KMS-11 (cell line): ENCODE data around the gene RGS5.
"Not testable (repeated sequence)": the region's sequence is repeated elsewhere in the genome, so short reads cannot be mapped to it uniquely, and the experiment has no call there.

Experiments
- H2AFZ ChIP-seq: fragments of 200-600 bp; sonication (generic); 2 replicates; pipeline ENCODE4 v1.6.1; 2016; ENCODE audit warnings: antibody characterized with exemption, mixed run types, low read depth
- H3K27ac ChIP-seq: fragments of 200-600 bp; sonication (generic); 2 replicates; pipeline ENCODE4 v1.6.1; 2016; ENCODE audit warnings: mild to moderate bottlenecking, mixed run types
- H3K27me3 ChIP-seq: fragments of 200-600 bp; sonication (generic); 2 replicates; pipeline ENCODE4 v1.6.1; 2017; ENCODE audit warnings: mild to moderate bottlenecking, low read depth, mixed run types, moderate library complexity; ENCODE audit not compliant: insufficient read depth
- H3K36me3 ChIP-seq: fragments of 200-600 bp; sonication (generic); 2 replicates; pipeline ENCODE4 v1.6.1; 2017; ENCODE audit warnings: mild to moderate bottlenecking, mixed run types; ENCODE audit not compliant: insufficient read depth
- H3K4me1 ChIP-seq: fragments of 200-600 bp; sonication (generic); 2 replicates; pipeline ENCODE4 v1.6.1; 2016; ENCODE audit warnings: mild to moderate bottlenecking, low read depth, mixed run types; ENCODE audit not compliant: poor library complexity, severe bottlenecking
- H3K4me2 ChIP-seq: fragments of 200-600 bp; sonication (generic); 2 replicates; pipeline ENCODE4 v1.7.0; 2016; ENCODE audit warnings: mild to moderate bottlenecking, mixed run types
- H3K4me3 ChIP-seq: fragments of 200-600 bp; sonication (generic); IDR thresholded peaks from 2 replicates; pipeline ENCODE4 v1.6.1; 2017; ENCODE audit warnings: low read depth, low read length, mixed read lengths; ENCODE audit not compliant: insufficient read depth
- H3K79me2 ChIP-seq: fragments of 200-600 bp; sonication (generic); 2 replicates; pipeline ENCODE4 v1.6.1; 2016; ENCODE audit warnings: low read depth, mixed run types; ENCODE audit not compliant: insufficient read depth
- H3K9ac ChIP-seq: fragments of 200-600 bp; sonication (generic); 2 replicates; pipeline ENCODE4 v1.6.1; 2016; ENCODE audit warnings: mild to moderate bottlenecking, mixed run types
- H4K20me1 ChIP-seq: fragments of 200-600 bp; sonication (generic); 2 replicates; pipeline ENCODE4 v1.6.1; 2016; ENCODE audit warnings: mild to moderate bottlenecking, mixed run types; ENCODE audit not compliant: insufficient read depth
- CTCF ChIP-seq: fragments of 200-600 bp; sonication (generic); conservative IDR thresholded peaks from 2 replicates; pipeline ENCODE4 v1.6.1; 2017; ENCODE audit warnings: low read depth, mild to moderate bottlenecking, antibody characterized with exemption, low read length, moderate library complexity, mixed read lengths

Gene RGS5

DNA sequence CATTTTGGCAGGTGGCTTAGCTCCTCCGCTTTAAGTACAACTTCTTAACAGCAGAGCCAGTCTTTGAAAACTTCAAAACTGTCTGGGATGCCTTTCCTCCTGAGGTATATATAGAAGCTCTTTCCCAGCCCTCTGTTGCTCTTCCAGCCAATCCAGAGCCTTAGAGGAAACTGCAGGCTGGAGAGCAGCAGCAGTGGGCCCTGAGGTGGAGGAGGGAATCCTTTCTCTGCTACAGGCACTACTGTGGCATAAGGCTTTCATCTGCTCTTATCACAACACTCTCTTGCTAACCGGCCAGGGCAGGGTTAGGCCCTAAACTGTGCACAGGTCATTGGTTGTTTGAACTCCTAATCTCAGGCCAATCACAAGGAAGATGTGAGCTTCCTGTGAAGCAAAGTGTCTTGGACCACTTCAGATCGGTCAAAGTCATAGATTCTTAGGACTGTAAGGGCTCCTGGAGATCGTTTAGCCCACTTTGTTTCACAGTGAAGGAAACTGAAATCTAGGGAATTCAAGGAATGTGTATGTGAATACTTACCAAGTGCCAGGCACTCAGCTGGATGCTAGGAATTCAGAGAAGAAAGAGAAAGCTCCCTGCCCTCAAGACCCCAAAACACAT is at the start of gene RGS5:
TSS of gene RGS5 (minus strand) at position 84 of the 619 bp plus-strand sequence. CDS start at position 3, 81 bp downstream.
- H3K4me2 ChIP-seq, result no peak within 1 kb of the TSS
- H2AFZ ChIP-seq, result no peak within 1 kb of the TSS

DNA sequence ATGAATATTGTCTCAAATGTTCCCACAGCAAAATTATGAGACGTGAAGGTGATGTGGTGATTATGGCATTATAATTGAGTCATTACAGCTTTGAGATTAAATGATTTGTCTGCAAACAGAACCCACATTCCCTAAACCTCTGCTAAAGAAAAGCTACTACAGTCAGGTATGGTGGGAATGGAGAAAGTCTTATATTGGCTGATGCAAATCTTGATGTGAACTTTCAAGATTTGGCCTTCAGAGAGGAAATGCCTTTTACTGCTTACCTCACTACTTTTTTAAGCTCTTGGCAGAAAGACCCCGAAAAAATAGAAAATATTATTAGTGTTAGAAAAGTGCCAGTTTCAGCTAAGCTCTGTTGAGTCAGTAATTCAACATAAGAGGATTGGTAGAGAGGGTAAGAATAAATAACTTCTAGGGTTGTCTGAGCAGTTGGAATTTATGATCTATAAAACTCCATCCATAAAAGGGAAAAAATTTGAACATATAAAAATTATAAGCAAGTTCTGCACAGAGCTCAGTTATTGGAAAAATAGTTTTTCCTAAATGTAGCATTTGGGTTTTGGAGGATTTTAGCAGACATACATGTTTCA is 47.8 kb upstream of the RGS5 start:
- H4K20me1 ChIP-seq, result no peaks in the 10 kb centered on the region
- no peak overlapping the region for H2AFZ ChIP-seq
- H3K4me1 ChIP-seq, result no peaks in the 10 kb centered on the region
- H3K27ac ChIP-seq, result no peak overlapping the region
- no peak for TF ChIP-seq CTCF
- H3K9ac ChIP-seq, result no peak overlapping the region
- H3K36me3 ChIP-seq, result no peaks in the 10 kb centered on the region
- H3K27me3 ChIP-seq, result no peaks in the 10 kb centered on the region
- no peak overlapping the region for H3K4me3 ChIP-seq
- H3K4me2 ChIP-seq, result no peak overlapping the region
- H3K79me2 ChIP-seq, result no peaks in the 10 kb centered on the region

More for the DNA sequence above, at the start of gene RGS5:
- Histone ChIP-seq H3K27me3 (no peaks in the 10 kb centered on the region), H3K27ac (no peak within 1 kb of the TSS), H3K4me1 (no peaks in the 10 kb centered on the region), H3K79me2 (no peaks in the 10 kb centered on the region), H3K9ac (no peak within 1 kb of the TSS), H4K20me1 (no peaks in the 10 kb centered on the region), H3K36me3 (no peaks in the 10 kb centered on the region), H3K4me3 (no peak within 1 kb of the TSS)
- TF ChIP-seq CTCF, result no peak

GRCh38 chr1:163248064-163248463 is 45.3 kb upstream of the RGS5 start:
- no peak for TF ChIP-seq CTCF
- Histone ChIP-seq H3K27me3 (no peaks in the 10 kb centered on the region), H2AFZ (no peak overlapping the region), H3K79me2 (no peaks in the 10 kb centered on the region), H3K27ac (no peak overlapping the region), H3K36me3 (no peaks in the 10 kb centered on the region), H4K20me1 (no peaks in the 10 kb centered on the region), H3K4me3 (no peak overlapping the region), H3K4me1 (no peaks in the 10 kb centered on the region), H3K9ac (no peak overlapping the region), H3K4me2 (no peak overlapping the region)

DNA sequence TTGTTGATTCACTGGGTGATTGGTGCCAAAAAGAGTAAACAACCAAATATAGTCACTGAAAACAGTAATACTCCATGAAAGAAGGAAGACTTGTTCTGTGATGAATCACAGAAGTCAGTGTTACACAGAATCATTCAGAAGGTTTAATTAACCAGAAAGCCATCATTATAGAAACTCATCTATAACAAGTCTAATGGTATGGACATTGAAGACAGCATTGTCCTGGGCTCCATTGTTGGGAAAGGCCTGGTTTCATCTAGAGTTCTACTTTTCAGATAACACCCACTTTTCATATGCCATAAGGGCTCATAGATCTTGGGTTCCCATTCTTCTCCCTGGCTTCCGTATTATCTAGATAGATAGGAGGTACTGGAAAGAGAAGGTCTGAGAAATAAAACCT is 41.9 kb upstream of the RGS5 start:
- H3K4me1 ChIP-seq, H3K4me3 ChIP-seq, H3K79me2 ChIP-seq, H3K27ac ChIP-seq, H3K27me3 ChIP-seq, H3K9ac ChIP-seq, H4K20me1 ChIP-seq, H3K36me3 ChIP-seq, H3K4me2 ChIP-seq, H2AFZ ChIP-seq: not testable (repeated sequence)

DNA sequence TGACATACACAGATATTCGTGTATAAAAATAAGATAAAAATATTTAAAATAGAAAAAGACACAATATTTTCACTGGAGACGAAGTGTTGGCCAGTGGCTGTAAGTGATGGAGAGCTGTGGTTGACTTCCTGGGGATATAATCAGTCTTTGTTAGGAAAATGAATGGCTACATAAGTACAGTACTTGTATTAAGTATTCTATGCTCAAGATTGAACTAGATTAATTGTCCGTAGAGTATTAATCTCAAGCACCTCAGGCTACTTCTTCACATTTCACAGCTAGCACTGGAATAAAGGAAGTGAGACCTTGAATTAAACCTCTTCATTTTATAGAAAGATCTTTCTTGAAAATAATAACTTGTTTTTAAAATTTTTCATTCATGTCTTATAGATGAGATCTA is 39.0 kb upstream of the RGS5 start:
- Histone ChIP-seq H3K4me2 (no peak overlapping the region), H3K4me3 (no peak overlapping the region), H3K27ac (no peak overlapping the region), H3K27me3 (no peaks in the 10 kb centered on the region), H2AFZ (no peak overlapping the region), H4K20me1 (no peaks in the 10 kb centered on the region), H3K79me2 (no peaks in the 10 kb centered on the region), H3K4me1 (no peaks in the 10 kb centered on the region), H3K36me3 (no peaks in the 10 kb centered on the region), H3K9ac (no peak overlapping the region; the same call in 1 of the 2 replicates)
- no peak for TF ChIP-seq CTCF
